Activated CD4-positive, CD25-positive, alpha-beta regulatory T cell treated with anti-CD3 and anti-CD28 coated beads, Interleukin-2, amount 50 U/mL, for 16 hours (primary cell): ENCODE measurements around the gene REELD1.

Experiments
- DNase-seq: peaks from one replicate; pipeline ENCODE4 v3.0.0-alpha.2; 2020; ENCODE audit warnings: low read depth, low spot score

The REELD1 gene

GRCh38 chr4:146224326-146224966, 10.1 kb downstream of the REELD1 start:
- no peak for DNase-seq

GRCh38 chr4:146229406-146229805, 15.1 kb downstream of the REELD1 start:
- no peak for DNase-seq

DNA sequence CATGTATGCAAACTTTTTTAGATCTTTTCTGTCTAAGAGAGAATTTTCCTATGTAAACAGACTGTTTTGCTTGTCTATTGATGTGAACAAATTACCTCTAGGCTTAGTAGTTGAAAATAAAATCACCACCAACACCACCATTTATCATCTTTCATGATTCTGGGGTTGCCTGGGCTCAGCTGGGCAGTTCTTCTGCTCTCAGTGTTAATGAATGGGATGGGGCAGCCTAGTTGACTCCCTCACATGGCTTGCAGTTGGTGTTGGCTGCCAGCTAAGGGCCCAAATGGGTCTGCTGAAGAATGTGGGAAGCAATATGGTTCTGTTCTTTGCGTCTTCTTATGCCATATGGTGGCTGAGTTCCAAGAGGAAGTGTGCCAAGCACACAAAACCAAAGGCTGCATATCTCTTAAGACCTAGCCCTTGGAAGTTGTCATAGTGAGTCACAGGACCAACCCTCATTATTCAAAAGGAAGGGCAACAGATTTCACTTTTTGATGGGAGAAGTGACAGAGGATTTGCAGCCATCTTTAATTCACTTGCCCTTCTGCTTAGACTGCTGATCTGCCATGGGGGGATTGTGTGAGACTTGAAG, 17.9 kb downstream of the REELD1 start:
- DNase-seq: no peak

DNA sequence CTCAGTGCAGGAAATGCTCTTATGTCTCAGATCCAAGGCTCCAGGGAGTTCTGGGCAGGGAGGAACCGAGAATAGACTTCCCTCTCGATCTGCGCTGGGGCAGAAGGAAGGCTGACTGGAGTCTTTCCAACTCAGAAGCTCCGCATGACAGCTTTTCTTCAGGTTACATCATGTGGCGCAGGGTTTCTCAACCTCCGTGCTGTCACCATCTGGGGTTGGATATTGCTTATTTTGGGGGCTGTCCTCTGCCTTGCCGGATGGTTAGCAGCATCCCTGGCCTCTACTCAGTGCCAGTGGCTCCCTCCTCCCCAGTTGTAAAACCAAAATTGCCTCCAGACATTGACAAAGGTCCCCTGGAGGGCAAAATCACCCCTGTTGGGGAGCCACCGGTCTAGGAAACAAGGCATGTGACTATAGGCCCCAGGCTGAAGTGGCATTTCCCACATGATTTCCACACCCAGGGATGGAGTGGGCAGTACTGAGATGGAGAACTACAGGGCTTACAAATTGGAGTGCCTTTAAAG, 21.4 kb downstream of the REELD1 start:
- no peak for DNase-seq

DNA sequence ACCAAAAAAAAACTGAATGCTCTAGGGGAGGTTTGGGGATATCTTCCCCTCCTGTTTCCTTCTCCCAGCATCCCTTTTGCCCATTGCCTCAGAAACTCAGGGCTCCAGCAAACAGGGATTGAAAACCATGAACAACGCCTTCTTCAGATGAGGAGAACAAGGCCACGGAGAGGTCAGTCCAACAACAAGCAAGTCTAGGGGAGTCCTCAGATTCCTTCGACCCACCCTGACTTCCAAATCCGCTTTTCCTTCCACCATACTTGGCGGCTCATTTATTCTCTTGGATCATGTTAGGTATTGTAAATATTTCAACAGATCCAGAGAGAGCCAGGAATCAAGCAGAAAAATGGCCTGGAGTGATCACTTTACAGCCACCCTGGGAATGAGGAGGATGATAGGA, 21.9 kb downstream of the REELD1 start:
- no peak for DNase-seq

- no peak for DNase-seq
Observed at GRCh38 chr4:146237092-146237491, 22.8 kb downstream of the REELD1 start.

DNA sequence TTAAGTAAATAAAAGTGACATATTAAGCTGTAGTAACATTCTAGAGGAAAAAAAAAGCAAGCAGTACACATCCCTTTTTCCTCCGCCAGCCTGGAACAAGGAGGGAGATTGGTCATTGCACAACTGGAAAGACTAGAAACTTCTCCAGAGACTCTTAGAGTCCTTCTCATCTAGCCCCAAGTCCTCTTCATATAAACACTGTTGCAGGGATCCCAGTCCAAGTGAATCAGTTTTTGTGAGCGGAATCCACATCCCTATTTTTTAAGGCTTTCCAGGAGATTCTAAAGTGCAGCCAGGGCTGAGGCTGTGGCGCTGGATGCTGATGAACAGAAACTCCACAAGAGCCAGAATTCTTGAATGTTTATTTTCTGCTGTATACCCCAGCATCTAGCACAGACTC, 23.8 kb downstream of the REELD1 start:
- no peak for DNase-seq

DNA sequence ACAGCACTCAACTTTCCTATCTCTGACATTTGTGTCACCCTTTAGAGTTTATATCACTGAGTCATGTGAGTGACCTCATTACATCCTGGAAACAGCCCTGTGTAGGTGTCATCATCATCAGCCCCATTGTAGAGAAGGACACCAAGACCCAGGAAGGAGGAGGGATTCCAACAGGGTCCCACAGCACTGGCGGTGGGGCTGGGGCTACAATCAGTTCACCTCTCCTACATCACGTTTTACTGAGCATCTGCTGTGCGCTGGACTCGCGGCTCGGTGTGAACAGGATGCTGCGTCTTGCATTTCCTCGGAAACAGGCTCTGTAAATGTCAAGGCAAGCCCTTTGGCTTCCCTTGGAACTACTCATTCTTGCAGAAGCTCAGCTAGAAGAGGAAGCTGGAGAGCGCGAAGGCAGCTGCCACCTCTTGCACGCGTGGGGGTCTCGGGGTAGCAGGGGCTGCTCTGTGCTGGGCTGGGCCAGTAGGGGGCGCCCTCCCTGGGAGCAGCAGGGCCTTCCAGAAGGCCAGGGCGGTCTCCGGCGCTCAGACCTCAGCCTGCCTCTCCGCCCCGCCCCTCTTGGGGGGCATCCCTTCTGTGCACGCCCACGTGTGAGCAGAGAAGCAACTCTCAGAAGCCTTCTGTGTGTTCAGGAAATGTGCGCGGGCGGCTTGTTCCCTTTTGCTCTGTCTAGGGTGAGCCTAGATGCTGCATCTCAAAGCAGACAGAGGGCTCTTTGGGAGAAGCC, 29.0 kb downstream of the REELD1 start:
- peak; percentile 22 for DNase-seq

DNA sequence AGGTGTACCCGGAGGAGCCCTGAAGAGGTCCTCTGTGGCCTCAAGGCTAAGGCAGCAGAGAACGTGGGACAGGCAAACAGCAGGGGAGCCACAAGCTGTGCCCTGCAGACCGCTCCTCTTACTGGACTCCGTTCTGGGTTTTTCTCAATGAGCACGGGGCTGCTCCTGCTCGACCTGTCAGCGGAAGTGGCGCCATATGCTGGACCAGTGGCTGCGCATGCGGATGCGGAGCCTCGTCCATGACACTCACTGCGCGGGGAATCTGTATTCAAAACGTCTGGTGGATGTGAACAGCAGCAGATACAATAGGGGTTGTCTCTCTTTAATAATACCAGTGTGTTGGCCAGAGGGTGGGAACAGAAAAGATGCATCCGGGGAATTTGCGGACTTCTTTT, 29.5 kb downstream of the REELD1 start:
- no peak for DNase-seq

DNA sequence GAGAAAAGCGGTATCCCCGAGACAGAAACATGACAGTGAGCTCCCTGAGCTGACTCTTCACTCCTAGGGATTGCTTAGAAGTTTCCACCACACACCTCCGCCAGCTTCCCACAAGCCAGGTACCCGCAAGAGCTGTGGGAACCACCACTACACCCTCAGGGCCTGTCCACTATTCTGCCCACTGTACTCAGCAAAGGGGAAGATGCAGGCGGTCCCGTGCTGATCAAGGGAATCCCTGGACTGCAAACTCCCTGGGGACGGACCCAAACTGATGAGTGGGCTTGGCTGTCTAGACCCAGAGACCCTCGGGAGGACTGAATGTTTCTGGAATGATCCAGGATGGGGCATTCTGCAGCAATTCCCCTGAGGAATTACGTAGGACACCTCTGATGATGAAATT, 30.2 kb downstream of the REELD1 start:
- DNase-seq: no peak

DNA sequence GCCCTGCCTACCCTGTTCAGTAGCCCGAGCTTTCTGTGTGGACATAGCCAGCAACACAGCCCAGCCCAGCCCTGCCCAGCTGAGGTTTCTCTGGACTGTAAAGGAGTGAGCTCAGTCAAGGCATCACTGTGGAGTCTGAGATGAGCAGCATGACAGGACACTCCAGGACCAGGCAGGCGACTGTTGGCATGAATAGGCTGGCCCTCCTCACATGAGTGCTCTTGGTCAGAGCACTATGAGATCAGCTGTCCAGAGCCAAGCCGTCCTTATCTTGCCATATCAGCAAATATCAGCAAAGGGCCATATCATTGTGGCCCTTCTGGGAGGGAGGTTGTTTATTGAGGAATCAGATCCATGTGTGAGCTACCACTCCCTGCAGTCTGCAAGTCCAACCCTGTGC, 30.9 kb downstream of the REELD1 start:
- DNase-seq: no peak

GRCh38 chr4:146245850-146246249, 31.5 kb downstream of the REELD1 start:
- no peak for DNase-seq

GRCh38 chr4:146246381-146246780, 32.0 kb downstream of the REELD1 start:
- no peak for DNase-seq

DNA sequence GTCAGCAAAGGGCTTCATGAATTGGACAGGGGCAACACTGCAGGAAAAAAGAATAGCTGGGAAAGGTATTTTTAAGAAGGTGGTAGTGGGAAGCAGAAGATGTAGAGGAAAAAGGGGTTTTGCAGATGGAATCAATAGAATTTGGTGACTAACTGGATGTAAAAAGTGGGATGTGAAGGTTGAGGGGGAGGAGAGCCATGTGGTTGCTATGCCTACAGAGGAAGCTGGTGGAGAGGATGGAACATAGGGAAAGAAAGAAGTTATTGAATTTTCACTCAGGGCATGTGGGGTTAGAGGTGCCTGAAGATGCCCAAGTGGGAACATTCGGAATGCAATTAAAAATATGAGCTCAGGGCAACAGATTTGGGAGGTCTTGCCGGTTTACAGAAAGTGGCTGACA, 33.0 kb downstream of the REELD1 start:
- no peak for DNase-seq

DNA sequence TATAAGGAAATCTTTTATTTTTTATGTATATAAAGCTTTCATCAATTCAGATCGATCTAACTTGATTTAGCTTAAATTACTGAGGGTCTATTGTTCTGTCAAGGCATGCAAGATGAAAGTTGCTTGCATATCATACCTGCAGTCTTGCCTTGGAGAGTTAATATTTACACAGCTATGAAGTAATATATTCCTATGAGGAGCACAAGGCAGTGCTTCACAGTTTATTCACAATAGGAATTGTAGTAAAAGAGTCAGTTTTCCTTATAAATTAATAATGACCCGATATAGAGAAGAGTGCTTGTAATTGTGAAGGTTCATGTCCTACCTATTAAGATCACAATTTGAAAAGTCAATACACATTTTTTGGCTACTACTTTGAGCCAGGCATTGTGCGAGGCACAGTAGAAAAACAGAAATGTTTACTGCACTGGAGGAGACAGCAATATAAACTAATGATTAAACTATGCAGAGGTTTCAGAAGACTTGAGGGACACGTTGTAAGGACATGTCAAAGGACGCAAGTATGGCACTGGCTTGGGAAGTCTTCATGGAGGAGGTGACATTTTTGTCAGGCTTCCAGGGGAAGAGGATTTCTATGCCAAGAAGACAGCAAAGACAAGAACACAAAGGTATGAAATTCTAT, 38.8 kb downstream of the REELD1 start:
- no peak for DNase-seq

- no peak for DNase-seq
Observed at GRCh38 chr4:146255463-146255862, 41.1 kb downstream of the REELD1 start.

DNA sequence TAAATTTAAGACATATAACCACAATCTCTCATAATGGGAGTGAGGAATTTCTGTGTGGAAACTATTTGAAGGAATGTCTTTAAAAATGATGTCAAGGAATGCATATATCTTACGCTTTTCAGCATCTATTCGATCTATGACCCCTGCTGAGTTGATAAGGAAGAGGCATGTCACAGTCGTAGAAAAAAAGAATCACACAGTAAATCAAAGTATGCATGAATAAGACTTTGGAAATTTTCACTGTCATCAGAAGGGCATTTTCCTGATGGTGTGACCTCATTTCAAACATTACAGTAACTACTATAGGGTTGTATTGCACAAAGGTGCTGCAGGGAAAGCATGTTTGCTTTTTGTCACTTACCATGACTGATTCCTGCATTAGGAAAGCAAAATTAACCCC, 41.5 kb downstream of the REELD1 start:
- no peak for DNase-seq

DNA sequence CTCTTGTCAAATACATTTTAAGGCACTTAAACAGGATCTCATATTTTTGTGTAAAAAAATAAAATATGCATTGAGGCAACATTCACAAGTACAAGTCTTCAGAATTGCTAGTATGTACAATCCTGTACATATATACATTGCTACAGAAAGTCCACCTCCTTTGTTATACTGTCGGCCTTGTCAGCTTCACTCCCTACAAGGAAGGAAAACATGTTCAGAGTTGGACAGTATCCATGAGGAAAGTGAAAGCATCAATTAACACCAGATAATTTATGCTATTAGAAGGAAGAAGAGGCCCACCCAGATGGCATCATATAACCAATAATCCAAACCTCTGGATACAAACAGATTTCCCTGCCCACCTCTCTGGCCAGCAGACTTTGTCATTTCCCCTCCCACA, 42.0 kb downstream of the REELD1 start:
- no peak for DNase-seq

GRCh38 chr4:146257511-146257910, 43.2 kb downstream of the REELD1 start:
- DNase-seq: no peak

GRCh38 chr4:146260521-146260920, 46.2 kb downstream of the REELD1 start:
- no peak for DNase-seq

DNA sequence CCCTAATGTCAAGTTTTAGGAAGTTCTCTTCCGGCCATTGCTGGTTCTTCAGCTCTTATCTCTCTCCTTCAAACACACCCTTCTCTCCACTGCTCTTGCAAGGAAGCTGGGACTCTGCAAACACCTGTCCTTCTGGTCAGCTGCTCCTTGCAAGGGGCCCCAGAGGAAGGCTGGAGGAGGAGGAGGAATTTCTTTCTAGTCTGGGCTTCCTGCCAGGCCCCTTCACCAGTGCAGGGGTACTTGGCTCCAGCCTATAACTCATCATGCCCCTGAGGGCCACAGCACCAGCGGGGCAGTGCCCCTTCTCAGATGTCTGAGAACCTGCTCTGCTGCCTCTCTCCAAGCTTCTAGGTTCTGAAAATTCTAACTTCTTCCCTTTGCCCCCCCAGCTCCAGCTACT, 46.7 kb downstream of the REELD1 start:
- no peak for DNase-seq

GRCh38 chr4:146263793-146264192, 49.5 kb downstream of the REELD1 start:
- DNase-seq: no peak
